Fibroblast of upper back skin (primary cell): Measurements from ENCODE around the gene LSM14A.
A peak's percentile ranks its signal among the peaks of the same experiment; 100 is the strongest.
"Not testable (repeated sequence)": the region's sequence is repeated elsewhere in the genome, so short reads cannot be mapped to it uniquely, and the experiment has no call there.

Experiments
- DNase-seq: peaks from one replicate; pipeline ENCODE4 v3.0.0-alpha.2; 2013

LSM14A gene

GRCh38 chr19:34232566-34233481 is 60.5 kb downstream of the LSM14A start:
- DNase-seq = peak; percentile 93

GRCh38 chr19:34235425-34235940 is 63.2 kb downstream of the LSM14A start:
- no peak for DNase-seq

GRCh38 chr19:34236035-34236987 is 64.0 kb downstream of the LSM14A start:
- DNase-seq = peak; percentile 44

- no peak for DNase-seq
These were observed 65.0 kb downstream of the LSM14A start for GRCh38 chr19:34237283-34237682.

DNA sequence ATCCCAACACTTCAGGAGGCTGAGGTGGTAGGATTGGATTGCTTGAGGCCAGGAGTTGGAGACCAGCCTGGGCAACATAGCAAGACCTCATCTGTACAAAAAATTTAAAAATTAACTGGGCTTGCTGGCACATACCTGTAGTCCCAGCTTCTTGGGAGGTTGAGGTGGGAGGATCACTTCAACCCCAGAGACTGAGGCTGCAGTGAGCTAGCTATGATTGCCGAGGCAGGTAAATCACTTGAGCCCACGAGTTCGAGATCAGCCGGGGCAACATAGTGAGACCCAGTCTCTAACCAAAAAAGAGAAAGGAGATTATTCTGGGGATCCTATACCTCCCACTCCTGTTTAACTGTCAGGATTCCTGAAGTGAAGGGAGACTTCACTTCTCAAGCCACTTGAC is 65.6 kb downstream of the LSM14A start:
- no peak for DNase-seq

- no peak for DNase-seq
These were observed 69.4 kb downstream of the LSM14A start for GRCh38 chr19:34241513-34242337.

DNA sequence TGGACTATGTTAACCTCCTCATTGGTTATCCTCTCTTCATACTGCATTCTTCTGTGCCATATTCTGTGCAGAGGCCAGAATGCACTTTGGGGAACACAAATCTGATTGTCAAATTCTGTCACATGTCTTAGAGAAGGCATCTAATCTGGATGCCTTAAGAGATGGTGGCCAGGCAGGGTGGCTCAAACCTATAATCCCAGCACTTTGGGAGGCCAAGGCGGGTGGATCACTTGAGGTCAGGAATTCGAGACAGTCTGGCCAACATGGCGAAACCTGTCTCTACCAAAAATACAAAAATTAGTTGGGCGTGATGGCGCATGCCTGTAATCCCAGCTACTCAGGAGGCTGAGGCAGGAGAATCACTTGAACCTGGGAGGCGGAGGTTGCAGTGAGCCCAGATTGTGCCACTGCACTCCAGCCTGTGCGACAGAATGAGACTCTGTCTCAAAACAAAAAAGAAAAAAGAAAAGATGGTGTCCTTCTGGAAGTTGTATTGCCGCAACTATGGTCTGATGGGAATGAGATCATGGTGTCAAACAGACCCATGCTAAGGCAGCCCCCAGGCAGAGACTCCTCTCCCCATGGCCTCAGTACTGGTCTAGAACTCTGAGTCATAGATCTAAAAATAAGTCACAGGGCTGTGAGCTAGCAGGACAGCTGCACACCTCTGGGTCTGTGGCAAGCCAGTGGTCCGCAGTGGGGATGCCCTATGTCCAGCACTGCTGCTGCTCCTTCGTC is 71.0 kb downstream of the LSM14A start:
- DNase-seq = peak; percentile 53

DNA sequence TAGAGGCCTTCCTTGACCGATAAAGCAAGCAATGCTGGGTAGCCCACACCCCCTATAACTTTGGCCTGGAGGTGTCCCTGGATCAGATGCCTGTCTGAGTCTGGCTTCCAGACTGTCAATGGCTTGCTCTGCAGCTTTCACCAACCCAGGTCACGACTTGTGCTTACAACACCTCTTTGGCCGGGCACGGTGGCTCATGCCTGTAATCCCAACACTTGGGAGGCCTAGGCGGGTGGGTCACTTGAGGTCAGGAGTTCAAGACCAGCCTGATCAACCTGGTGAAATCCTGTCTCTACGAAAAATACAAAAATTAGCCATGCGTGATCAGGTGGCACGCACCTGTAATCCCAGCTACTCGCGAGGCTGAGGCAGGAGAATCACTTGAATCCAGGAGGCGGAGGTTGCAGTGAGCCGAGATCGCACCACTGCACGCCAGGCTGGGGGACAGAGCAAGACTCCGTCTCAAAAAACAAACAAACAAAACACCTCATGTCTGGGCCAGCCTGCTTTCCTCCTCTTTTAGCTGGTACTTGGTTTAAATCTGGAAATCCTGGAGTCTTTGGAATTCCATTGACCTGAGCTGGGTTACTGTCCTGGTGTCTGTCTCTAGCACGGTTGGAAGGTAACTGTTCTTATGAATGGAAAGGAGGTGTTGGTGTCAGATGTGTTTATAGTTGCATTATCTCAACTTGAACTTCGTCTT is 71.7 kb downstream of the LSM14A start:
- no peak for DNase-seq

- no peak for DNase-seq
These were observed 72.5 kb downstream of the LSM14A start for GRCh38 chr19:34244611-34245299.

DNA sequence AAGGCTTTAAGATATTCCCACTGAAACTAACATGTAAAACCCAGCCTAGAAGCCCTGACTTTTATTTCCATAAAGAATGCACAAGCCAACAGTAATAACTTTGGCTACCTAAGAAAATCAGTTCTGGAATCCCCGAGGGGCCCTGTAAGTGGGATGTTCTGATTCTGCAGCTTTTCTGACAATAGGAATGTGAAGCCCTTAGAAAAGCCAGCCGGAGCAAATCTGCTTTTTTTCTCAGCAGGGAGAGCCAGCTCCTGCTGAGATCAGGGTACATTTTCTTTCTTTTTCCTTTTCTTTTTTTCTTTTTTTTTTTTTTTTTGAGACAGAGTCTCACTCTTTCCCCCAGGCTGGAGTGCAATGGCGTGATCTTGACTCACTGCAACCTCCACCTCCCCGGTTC is 74.0 kb downstream of the LSM14A start:
- peak; percentile 69 for DNase-seq

DNA sequence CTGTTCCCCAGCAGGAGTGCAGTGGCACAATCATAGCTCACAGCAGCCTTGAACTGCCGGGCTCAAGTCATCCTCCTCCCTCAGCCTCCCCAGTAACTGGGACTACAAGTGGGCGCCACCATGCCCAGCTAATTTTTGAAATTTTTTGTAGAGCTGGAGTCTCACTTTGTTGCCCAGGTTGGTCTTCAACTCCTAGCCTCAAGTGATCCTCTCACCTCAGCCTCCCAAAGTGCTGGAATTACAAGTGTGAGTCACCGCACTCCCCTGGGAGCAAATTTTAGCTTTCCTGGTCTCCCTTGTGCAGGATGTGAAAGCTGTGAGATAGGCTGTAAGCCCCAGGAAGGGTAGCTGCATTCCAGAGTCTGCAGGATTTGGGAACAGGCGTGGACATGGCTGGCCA is 76.6 kb downstream of the LSM14A start:
- DNase-seq = no peak

DNA sequence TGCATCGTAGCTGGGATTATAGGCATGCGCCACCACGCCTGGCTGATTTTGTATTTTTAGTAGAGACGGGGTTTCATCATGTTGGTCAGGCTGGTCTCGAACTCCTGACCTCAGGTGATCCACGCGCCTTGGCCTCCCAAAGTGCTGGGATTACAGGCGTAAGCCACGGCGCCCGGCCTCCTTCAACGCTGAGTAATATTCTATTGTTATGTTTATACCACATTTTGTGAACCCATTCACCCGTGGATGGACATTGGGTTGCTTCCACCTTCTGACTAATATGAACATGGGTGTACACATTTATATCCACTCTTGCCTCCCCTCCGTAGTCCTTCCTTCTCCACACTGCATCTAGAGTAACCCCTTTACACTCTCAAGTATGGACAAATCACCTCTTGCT is 80.9 kb downstream of the LSM14A start:
- DNase-seq = not testable (repeated sequence)

- not testable (repeated sequence) for DNase-seq
These were observed 81.4 kb downstream of the LSM14A start for GRCh38 chr19:34253681-34254045.

DNA sequence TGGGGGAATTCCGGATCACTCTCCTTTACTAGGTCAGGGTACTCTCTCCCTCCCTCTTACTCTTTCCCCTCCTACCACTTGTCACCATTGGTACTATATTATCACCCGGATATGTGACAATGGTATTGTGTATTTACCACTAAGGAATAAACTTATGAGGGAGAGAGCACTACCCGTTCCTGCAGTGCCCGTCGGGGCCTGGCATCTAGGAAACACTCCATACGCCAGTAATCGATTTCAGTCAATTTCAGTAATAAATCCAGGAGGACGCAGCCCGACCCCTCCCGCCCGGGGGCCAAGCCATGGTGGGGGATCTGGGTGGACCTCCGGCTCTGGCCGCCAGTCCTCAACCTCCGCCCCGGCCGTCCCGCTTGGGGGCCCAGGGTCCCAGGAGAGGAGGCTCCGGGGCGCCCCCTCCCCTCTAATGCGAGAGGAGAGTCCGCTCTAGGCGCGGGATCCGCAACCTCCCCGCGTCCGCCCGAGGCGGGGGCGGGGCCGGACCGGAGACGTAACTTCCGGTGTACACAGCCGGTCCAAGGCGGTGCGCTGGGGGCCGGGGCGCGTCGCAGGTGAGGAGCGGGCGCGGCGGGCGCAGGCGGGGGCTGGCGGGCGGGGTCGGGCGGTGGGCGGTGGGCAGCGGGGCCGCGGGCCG is 81.9 kb downstream of the LSM14A start, which contains the start of gene GARRE1:
GARRE1 (plus strand) TSS at position 509 of the 652 bp plus-strand sequence. CDS start 45,920 bp downstream, outside the sequence.
- peak; percentile 58 for DNase-seq

DNA sequence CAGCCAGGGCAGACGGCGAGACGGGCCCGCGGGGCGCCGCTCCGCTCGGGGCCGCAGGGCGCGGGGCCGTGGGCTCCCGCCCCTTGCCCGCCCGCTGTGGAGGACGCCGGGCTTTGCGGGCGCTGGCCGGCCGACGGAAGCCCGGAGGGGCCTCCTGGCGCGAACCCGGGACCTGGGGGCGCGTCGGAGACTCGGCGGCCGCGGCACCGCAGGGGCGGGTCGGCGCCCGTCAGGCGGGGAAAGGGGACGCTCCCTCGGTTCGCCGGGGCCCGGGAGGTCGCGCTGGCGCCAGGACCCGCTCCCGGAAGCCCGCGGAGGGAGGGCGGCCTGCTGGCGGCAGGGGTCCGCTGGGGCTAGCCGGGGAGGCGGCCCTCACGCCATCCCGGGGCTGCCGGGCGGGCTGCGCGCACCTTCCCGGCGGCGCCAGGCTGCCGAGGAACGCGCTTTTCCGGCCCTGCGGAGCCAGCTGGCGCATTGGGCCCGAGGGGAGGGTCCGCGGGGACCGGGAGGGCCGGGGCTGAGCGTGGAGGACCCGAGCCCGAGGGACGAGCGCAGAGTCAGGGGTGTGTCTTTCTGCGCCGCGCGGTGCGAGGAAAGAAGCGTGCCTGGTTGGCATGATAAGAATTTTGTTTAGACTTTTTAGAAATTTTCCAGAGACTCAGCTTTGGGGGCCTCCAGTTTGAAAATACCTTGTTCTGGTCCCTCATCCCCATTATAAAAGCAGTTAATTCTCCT is 82.6 kb downstream of the LSM14A start:
- DNase-seq = no peak

DNA sequence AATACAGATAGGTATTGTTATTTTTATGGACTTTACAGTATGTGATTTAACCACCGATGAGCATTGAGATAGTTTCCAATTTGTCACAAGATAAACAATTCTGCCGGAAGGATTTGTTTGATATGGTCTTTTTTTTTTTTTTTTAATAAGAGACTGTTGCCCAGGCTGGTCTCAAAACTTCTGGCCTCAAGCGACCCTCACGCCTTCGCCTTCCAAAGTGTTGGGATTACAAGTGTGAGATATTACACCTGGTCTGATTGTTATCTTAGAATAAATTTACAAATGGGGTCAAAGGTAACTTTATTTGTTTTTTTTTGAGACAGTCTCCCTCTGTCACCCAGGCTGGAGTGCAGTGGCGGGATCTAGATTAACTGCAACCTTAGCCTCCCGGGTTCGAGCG is 83.2 kb downstream of the LSM14A start:
- no peak for DNase-seq

DNA sequence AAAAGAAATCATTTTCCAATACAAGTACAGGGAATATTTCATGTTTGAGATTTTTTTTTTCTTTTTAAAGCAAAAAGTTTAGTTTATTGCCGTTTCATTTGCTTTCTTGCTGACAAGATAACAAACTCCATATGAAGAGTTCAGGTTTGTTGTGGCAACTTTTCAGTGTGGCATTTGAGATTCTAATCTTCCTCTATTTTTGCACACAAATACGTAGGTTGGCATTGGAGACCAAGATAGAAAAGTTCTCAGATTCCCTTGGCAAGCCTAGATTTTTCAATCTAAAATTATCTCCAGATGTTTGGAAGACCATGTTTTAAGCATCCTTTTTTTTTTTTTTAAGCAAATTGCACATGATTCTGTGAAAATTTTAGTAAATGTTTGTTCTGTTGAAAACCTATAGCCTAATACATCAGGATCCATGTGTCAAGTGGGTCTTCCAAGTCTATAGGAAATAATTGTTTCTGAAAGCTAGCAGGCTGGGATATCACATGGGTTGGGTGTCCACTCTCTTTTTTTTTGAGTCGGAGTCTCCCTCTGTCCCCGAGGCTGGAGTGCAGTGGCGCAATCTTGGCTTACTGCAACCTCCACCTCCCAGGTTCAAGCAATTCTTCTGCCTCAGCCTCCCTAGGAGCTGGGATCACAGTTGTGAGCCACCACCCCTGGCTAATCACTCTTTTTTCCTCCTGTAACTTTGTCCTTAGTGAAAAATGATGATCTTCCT is 84.7 kb downstream of the LSM14A start:
- no peak for DNase-seq

GRCh38 chr19:34257559-34257924 is 85.2 kb downstream of the LSM14A start:
- DNase-seq = no peak
